ENCODE measurements around the gene SLC9B1. TPM values are rescaled to one million over a fixed set of nuclear protein-coding genes. Genes with fewer than 3 reads are reported as not detected.
"Not testable (repeated sequence)": the region's sequence is repeated elsewhere in the genome, so short reads cannot be mapped to it uniquely, and the experiment has no call there.

SLC9B1 gene
- total RNA-seq, 2 donors from 2014 or later = not detected

DNA sequence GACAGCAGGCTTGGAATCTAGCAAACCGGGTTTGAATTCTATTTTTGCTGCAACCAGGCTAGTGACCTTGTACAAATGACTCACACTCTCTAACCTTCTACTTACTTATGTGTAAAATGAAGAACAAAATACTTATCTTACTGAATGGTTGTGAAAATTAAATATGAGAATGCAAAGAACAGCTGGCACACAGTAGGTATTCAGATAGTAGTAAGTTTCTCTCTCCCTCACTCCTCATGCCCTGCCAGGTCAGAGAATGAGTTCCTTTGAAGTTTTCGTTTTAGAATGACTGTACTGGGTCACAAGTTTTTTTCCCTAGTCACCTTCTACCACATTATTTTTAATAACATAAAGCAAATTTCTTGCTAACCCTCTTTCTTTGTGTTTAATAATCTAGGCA is 117.7 kb downstream of the SLC9B1 start:
- DNase-seq (no peak), ATAC-seq (no peak)
- Histone ChIP-seq H3K4me3 (no peak overlapping the region), H3K36me3 (replicated peaks in 1 of 2; ENCODE audit: insufficient read depth in 1 of 2, low read depth in 2 of 2) (no peaks in the 10 kb centered on the region), H3K4me1 (no peaks in the 10 kb centered on the region), H3K27me3 (no peaks in the 10 kb centered on the region), H3K9me3 (no peaks in the 10 kb centered on the region), H3K27ac (no peak overlapping the region)
- WGBS, 2 donors = 50% methylated on average over 2 of the region's 2 CpGs
- TF ChIP-seq, protein P1, sequence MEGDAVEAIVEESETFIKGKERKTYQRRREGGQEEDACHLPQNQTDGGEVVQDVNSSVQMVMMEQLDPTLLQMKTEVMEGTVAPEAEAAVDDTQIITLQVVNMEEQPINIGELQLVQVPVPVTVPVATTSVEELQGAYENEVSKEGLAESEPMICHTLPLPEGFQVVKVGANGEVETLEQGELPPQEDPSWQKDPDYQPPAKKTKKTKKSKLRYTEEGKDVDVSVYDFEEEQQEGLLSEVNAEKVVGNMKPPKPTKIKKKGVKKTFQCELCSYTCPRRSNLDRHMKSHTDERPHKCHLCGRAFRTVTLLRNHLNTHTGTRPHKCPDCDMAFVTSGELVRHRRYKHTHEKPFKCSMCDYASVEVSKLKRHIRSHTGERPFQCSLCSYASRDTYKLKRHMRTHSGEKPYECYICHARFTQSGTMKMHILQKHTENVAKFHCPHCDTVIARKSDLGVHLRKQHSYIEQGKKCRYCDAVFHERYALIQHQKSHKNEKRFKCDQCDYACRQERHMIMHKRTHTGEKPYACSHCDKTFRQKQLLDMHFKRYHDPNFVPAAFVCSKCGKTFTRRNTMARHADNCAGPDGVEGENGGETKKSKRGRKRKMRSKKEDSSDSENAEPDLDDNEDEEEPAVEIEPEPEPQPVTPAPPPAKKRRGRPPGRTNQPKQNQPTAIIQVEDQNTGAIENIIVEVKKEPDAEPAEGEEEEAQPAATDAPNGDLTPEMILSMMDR (IDR thresholded peaks at IDR 0.05) = no peak
- intact Hi-C loops (cut with DNase I) = no loop called here

DNA sequence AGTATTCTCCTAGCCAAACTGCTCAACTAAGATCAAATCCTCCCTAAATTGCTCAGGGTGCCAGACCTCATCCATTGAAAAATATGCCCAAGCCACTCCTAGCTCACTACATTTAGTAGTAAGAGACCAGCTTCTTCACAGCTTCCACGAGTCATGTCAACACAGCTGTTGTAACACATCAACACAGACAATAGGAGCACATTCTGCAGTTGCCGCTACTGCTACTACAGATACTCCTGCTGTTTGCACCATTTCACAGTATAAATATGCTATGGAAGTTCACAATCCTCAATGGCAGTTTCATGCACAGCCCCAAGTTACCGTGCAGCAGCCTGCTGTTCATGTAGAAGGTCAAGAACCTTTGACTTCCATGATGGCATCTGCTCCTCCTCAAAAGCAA is 121.9 kb downstream of the SLC9B1 start:
- H3K4me1 ChIP-seq; H3K4me3 ChIP-seq; ATAC-seq; H3K27me3 ChIP-seq; intact Hi-C loops (cut with DNase I); DNase-seq; H3K27ac ChIP-seq; H3K9me3 ChIP-seq; H3K36me3 ChIP-seq (replicated peaks in 1 of 2; ENCODE audit: insufficient read depth in 1 of 2, low read depth in 2 of 2): not testable (repeated sequence)
- WGBS, 2 donors = 64 to 88% methylated on average over 3 of the region's 3 CpGs

DNA sequence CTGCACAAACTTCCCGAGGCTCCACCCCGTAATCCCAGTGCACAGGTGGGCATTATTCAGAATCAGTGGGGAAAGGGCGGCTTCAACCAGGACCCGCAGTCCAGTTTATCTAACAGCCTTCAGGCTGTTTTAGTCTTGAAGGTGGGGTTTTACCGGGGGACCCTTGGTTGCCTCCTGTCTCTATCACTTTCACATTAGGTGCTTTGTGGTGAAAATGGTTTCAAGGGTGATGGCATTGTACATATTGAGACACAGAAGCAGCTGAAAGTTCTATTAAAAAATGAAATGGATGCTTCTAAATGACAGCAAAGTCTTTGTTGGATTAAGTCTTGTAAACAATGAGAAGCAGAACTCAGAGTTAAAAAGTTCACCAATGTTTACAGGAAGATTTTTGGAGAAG is 123.0 kb downstream of the SLC9B1 start:
- ATAC-seq; intact Hi-C loops (cut with DNase I); H3K9me3 ChIP-seq; DNase-seq; H3K27ac ChIP-seq; H3K36me3 ChIP-seq (replicated peaks in 1 of 2; ENCODE audit: insufficient read depth in 1 of 2, low read depth in 2 of 2); H3K4me1 ChIP-seq; H3K27me3 ChIP-seq; H3K4me3 ChIP-seq: not testable (repeated sequence)
- WGBS, 2 donors = 90% methylated on average over 5 of the region's 5 CpGs

DNA sequence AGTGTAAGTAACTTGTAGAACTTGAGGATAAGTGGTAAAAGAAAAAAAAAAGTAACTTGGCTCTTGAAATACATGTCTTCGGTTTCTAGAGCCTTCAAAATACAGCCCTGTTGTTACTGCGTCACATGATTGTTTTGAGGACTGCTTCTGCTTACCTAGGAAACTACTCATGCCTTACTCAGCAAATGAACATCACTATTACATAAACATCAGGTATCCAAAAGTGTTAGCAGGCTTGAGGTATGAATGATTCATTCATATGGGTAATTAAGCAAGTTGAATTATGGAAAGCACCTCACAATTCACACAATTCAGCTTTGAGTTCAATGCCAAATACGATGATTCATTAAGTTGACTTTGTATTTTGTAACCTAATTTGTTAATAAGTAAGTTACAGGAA is 129.6 kb downstream of the SLC9B1 start:
- intact Hi-C loops (cut with DNase I); H3K9me3 ChIP-seq; ATAC-seq; H3K36me3 ChIP-seq (replicated peaks in 1 of 2; ENCODE audit: insufficient read depth in 1 of 2, low read depth in 2 of 2); H3K4me1 ChIP-seq; H3K27me3 ChIP-seq; H3K4me3 ChIP-seq; DNase-seq; H3K27ac ChIP-seq: not testable (repeated sequence)
- 87 to 95% methylated on average over 3 of the region's 3 CpGs for WGBS, 2 donors

DNA sequence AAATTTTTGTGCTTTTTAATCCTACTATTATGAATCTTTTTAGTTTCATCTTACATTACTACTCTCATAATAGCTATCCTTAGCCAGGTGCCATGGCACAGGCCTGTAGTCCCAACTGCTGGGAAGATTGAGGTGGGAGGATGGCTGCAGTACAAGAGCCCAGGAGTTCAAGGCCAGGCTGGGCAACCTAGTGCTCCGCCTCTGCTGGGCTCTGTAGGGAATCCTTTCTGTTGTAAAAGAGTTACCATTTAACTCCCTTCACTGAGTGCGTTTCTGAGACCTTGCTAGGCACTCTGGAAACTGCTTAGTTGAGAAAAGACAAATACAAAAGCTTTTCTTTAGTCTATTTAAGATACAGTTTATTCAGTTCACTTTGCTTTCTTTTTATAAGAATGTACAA is 130.9 kb downstream of the SLC9B1 start:
- H3K4me1 ChIP-seq; intact Hi-C loops (cut with DNase I); H3K4me3 ChIP-seq; H3K9me3 ChIP-seq; H3K27me3 ChIP-seq; H3K36me3 ChIP-seq (replicated peaks in 1 of 2; ENCODE audit: insufficient read depth in 1 of 2, low read depth in 2 of 2); ATAC-seq; H3K27ac ChIP-seq; DNase-seq: not testable (repeated sequence)
- WGBS, 2 donors = 97 to 98% methylated on average over 2 of the region's 2 CpGs

DNA sequence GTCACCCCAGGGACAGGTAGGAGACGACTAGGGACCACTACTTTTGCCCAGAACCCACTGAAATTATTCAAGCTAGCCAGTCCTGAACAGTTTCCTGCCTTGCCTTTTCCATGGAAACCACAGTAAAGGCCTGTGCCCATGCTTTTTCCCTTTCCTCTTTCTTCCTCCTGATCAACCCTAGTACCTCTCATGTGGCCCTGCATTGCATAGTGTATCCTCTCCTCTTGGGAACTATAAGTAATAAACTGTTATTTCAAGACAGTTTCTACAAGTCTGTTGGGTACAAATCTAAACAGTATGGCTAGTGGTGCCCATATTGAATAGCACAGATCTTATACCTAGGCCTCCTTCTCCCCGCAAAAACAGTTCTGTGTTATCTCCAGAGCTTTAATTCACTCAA is 136.2 kb downstream of the SLC9B1 start:
- Histone ChIP-seq H3K9me3 (no peaks in the 10 kb centered on the region), H3K36me3 (replicated peaks in 1 of 2; ENCODE audit: insufficient read depth in 1 of 2, low read depth in 2 of 2) (no peaks in the 10 kb centered on the region), H3K27me3 (no peaks in the 10 kb centered on the region), H3K27ac (no peak overlapping the region), H3K4me1 (peaks cover 7% of the 10 kb centered on the region), H3K4me3 (no peak overlapping the region)
- WGBS, 2 donors = 92 to 96% methylated on average over 2 of the region's 2 CpGs
- DNase-seq = no peak
- intact Hi-C loops (cut with DNase I) = no loop called here
- no peak for ATAC-seq
- TF ChIP-seq POLR2A (IDR thresholded peaks at IDR 0.05) = no peak
- TF ChIP-seq, protein P1 (IDR thresholded peaks at IDR 0.05) = no peak

DNA sequence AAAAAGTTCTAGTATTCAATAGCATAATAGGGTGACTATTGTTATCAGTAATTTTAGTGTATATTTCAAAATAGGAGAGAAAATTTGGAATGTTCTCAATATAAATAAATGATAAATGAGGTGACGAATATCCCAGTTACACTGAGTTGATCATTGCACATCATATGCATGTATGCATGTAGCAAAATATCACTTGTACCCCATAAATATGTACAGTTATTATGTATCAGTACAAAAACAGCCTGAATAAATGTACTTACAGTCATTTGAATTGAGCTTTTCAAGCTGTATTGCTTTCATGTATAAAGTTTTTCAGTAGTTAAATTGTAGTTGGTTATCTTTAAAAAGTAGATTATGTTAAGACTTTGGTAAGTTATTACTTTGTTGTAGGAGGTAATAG is 138.2 kb downstream of the SLC9B1 start:
- peaks cover 12% of the 10 kb centered on the region for H3K4me1 ChIP-seq
- TF ChIP-seq POLR2A (IDR thresholded peaks at IDR 0.05) = no peak
- TF ChIP-seq, protein P1 (IDR thresholded peaks at IDR 0.05) = no peak
- WGBS, 2 donors = 52 to 59% methylated on average over 1 of the region's 1 CpG
- H3K4me3 ChIP-seq = no peak overlapping the region
- H3K36me3 ChIP-seq (replicated peaks in 1 of 2; ENCODE audit: insufficient read depth in 1 of 2, low read depth in 2 of 2) = no peaks in the 10 kb centered on the region
- no peak overlapping the region for H3K27ac ChIP-seq
- no peaks in the 10 kb centered on the region for H3K9me3 ChIP-seq
- no peak for DNase-seq
- ATAC-seq = no peak
- intact Hi-C loops (cut with DNase I) = no loop called here
- H3K27me3 ChIP-seq = no peaks in the 10 kb centered on the region

All from body of pancreas (tissue), 4 donors.